Measurements from ENCODE around the gene TPH2. TPM values are rescaled to one million over a fixed set of nuclear protein-coding genes. Genes with fewer than 3 reads are reported as not detected.

Gene TPH2
- total and polyA plus RNA-seq, 2 donors from 2014 or later: not detected

GRCh38 chr12:72037006-72037795, 98.6 kb downstream of the TPH2 start:
- no peaks in the 10 kb centered on the region for H3K27me3 ChIP-seq (ENCODE audit: control insufficient read depth, insufficient read depth, low read length)

DNA sequence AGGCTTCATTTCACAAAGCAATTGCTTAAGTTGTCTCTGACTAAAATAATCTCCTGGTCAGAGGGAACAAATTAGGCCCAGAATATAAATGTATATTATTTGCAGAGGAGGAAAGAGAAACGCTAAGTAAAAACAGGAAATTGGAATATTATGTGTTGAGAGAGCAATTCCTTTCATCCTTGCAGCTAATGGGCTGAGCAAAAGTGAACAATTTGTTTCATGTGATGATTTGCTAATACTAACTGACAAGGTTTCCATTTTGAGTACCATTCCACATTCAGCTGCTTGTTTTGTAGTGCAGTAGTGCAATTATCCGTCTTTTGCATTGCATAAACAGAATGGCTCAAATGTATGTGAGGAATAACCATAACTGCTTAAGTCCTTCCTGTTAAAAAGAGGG, 103.2 kb downstream of the TPH2 start:
- intact Hi-C loops (cut with DNase I): no loop called here
- TF ChIP-seq, protein P1, sequence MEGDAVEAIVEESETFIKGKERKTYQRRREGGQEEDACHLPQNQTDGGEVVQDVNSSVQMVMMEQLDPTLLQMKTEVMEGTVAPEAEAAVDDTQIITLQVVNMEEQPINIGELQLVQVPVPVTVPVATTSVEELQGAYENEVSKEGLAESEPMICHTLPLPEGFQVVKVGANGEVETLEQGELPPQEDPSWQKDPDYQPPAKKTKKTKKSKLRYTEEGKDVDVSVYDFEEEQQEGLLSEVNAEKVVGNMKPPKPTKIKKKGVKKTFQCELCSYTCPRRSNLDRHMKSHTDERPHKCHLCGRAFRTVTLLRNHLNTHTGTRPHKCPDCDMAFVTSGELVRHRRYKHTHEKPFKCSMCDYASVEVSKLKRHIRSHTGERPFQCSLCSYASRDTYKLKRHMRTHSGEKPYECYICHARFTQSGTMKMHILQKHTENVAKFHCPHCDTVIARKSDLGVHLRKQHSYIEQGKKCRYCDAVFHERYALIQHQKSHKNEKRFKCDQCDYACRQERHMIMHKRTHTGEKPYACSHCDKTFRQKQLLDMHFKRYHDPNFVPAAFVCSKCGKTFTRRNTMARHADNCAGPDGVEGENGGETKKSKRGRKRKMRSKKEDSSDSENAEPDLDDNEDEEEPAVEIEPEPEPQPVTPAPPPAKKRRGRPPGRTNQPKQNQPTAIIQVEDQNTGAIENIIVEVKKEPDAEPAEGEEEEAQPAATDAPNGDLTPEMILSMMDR (IDR thresholded peaks at IDR 0.05; ENCODE audit: borderline replicate concordance, extremely low read depth, insufficient read depth): no peak
- H3K9ac ChIP-seq (ENCODE audit: low read length in 3 of 3): no peak overlapping the region

More at GRCh38 chr12:72037006-72037795, 98.6 kb downstream of the TPH2 start:
- FAIRE-seq: no peak
- intact Hi-C loops (cut with DNase I): no loop called here
- no peak for DNase-seq
- H3K9ac ChIP-seq (ENCODE audit: low read length in 3 of 3): no peak overlapping the region
- H3K4me3 ChIP-seq (ENCODE audit: low read length in 3 of 3): no peak overlapping the region
- no peaks in the 10 kb centered on the region for H3K4me1 ChIP-seq (ENCODE audit: control insufficient read depth in 2 of 3, insufficient read depth in 2 of 3, low read depth in 1 of 3, low read length in 3 of 3)
- TF ChIP-seq, protein P1 (IDR thresholded peaks at IDR 0.05; ENCODE audit: borderline replicate concordance, extremely low read depth, insufficient read depth): no peak
- H3K36me3 ChIP-seq (ENCODE audit: control insufficient read depth in 2 of 3, insufficient read depth in 3 of 3, low read length in 3 of 3): no peaks in the 10 kb centered on the region
- peaks cover 0 to 5% (median 4%) of the 10 kb centered on the region in 3 donors for H3K9me3 ChIP-seq (ENCODE audit: control insufficient read depth in 2 of 3, insufficient read depth in 1 of 3, low read length in 3 of 3)
- no peak overlapping the region for H3K27ac ChIP-seq (ENCODE audit: low read depth in 2 of 2, low read length in 2 of 2)

DNA sequence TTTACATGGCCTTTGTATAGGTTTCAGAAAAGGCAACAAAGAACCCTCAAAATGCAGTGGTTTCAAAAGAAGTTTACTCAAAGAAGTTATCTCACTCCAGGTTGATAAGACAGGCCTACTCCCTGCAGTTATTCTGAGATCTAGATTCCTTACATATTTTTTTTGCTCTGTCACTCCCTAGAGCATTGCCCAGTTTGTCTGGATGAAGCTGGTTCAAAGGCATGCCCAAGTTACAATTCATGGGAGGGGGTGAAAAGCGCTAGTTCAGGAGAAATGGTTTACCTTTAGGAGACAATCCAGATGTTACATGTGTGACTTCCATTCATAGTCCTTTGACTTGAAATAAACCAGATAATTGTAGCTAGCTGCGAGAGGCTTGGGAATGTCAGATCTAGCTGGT, 115.0 kb downstream of the TPH2 start:
- no peaks in the 10 kb centered on the region for H3K4me1 ChIP-seq (ENCODE audit: control insufficient read depth in 2 of 3, insufficient read depth in 2 of 3, low read depth in 1 of 3, low read length in 3 of 3)
- no peaks in the 10 kb centered on the region for H3K27me3 ChIP-seq (ENCODE audit: control insufficient read depth, insufficient read depth, low read length)
- DNase-seq (no peak), FAIRE-seq (no peak)
- TF ChIP-seq, protein P1 (IDR thresholded peaks at IDR 0.05; ENCODE audit: borderline replicate concordance, extremely low read depth, insufficient read depth): no peak
- intact Hi-C loops (cut with DNase I): no loop called here
- H3K9me3 ChIP-seq (ENCODE audit: control insufficient read depth in 2 of 3, insufficient read depth in 1 of 3, low read length in 3 of 3): no peaks in the 10 kb centered on the region
- no peak overlapping the region for H3K4me3 ChIP-seq (ENCODE audit: low read length in 3 of 3)
- H3K27ac ChIP-seq (ENCODE audit: low read depth in 2 of 2, low read length in 2 of 2): no peak overlapping the region
- no peaks in the 10 kb centered on the region for H3K36me3 ChIP-seq (ENCODE audit: control insufficient read depth in 2 of 3, insufficient read depth in 3 of 3, low read length in 3 of 3)
- H3K9ac ChIP-seq (ENCODE audit: low read length in 3 of 3): no peak overlapping the region

More for the DNA sequence above, 103.2 kb downstream of the TPH2 start:
- H3K27ac ChIP-seq (ENCODE audit: low read depth in 2 of 2, low read length in 2 of 2): no peak overlapping the region
- FAIRE-seq (no peak), DNase-seq (no peak)
- peaks cover 0 to 5% (median 4%) of the 10 kb centered on the region in 3 donors for H3K9me3 ChIP-seq (ENCODE audit: control insufficient read depth in 2 of 3, insufficient read depth in 1 of 3, low read length in 3 of 3)
- no peaks in the 10 kb centered on the region for H3K36me3 ChIP-seq (ENCODE audit: control insufficient read depth in 2 of 3, insufficient read depth in 3 of 3, low read length in 3 of 3)
- H3K4me1 ChIP-seq (ENCODE audit: control insufficient read depth in 2 of 3, insufficient read depth in 2 of 3, low read depth in 1 of 3, low read length in 3 of 3): no peaks in the 10 kb centered on the region
- no peak overlapping the region for H3K4me3 ChIP-seq (ENCODE audit: low read length in 3 of 3)
- no peaks in the 10 kb centered on the region for H3K27me3 ChIP-seq (ENCODE audit: control insufficient read depth, insufficient read depth, low read length)

Data from kidney (tissue), 14 donors.